Astrocyte (in vitro differentiated cells and primary cell): Measurements from ENCODE around the gene TMEM108.

Source experiments
- CTCF ChIP-seq: IDR thresholded peaks from 2 replicates; pipeline ENCODE4 v1.5.1; 2011; ENCODE audit warnings: low read depth, mild to moderate bottlenecking, inconsistent platforms, low read length, moderate library complexity; ENCODE audit not compliant: insufficient read depth
- EZH2 ChIP-seq: IDR thresholded peaks from 2 replicates; pipeline ENCODE4 v1.6.1; 2012; ENCODE audit warnings: mild to moderate bottlenecking, low read length, inconsistent platforms; ENCODE audit not compliant: insufficient read depth

GRCh38 chr3:133136114-133137041 is 98.2 kb downstream of the TMEM108 start:
- no peak for TF ChIP-seq CTCF
- no peak for TF ChIP-seq EZH2
